GM12872 (cell line): ENCODE measurements around the gene CELF6.

Experiments used
- CTCF ChIP-seq: IDR thresholded peaks from 3 replicates; pipeline ENCODE4 v1.5.1; 2011; ENCODE audit warnings: low read depth, mild to moderate bottlenecking, low read length, moderate library complexity; ENCODE audit not compliant: insufficient read depth

Gene CELF6

GRCh38 chr15:72354496-72354895 lies 34.5 kb upstream of the CELF6 start:
- TF ChIP-seq CTCF: no peak

GRCh38 chr15:72353266-72353665 lies 33.3 kb upstream of the CELF6 start:
- no peak for TF ChIP-seq CTCF

GRCh38 chr15:72345806-72346205 lies 25.8 kb upstream of the CELF6 start:
- no peak for TF ChIP-seq CTCF

- TF ChIP-seq CTCF: no peak
Measured at GRCh38 chr15:72345280-72345679, 25.3 kb upstream of the CELF6 start.

- no peak for TF ChIP-seq CTCF
Measured at GRCh38 chr15:72344602-72345001, 24.6 kb upstream of the CELF6 start.

GRCh38 chr15:72342385-72342784 lies 22.4 kb upstream of the CELF6 start:
- TF ChIP-seq CTCF: peak; percentile 40; the same call in 2 of the 3 replicates

- 0 out of 3 replicates have a peak, but pooled peaks have one; percentile 12 for TF ChIP-seq CTCF
Measured at GRCh38 chr15:72341361-72341760, 21.4 kb upstream of the CELF6 start.

GRCh38 chr15:72340366-72340765 lies 20.4 kb upstream of the CELF6 start:
- no peak for TF ChIP-seq CTCF
